ENCODE measurements around the gene TMEM37. TPM values are rescaled to one million over a fixed set of nuclear protein-coding genes. Genes with fewer than 3 reads are reported as not detected.
"Not testable (repeated sequence)": the region's sequence is repeated elsewhere in the genome, so short reads cannot be mapped to it uniquely, and the experiment has no call there.

Gene TMEM37, protein sequence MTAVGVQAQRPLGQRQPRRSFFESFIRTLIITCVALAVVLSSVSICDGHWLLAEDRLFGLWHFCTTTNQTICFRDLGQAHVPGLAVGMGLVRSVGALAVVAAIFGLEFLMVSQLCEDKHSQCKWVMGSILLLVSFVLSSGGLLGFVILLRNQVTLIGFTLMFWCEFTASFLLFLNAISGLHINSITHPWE
- polyA plus RNA-seq (ENCODE audit: insufficient read length in 12 of 12), result 10 to 100 TPM in 4 of 12 donors, 1 to 10 TPM in 7, not detected in 1; 4.8 to 34.7 (median 9.7) TPM
- long read RNA-seq, donor 1, transcript TMEM37-201 (2 exons, 1,688 nt), result major isoform, 43 of 43 reads
- long read RNA-seq, donor 1, partial matches to known transcripts, result 0 of 43 reads
- long read RNA-seq, donor 1, other reads (novel, unspliced or antisense), result 0 of 43 reads
- long read RNA-seq, donor 2, partial matches to known transcripts, result 0 of 4 reads
- long read RNA-seq, donor 2, other reads (novel, unspliced or antisense), result 0 of 4 reads
- long read RNA-seq, donor 3, partial matches to known transcripts, result 0 of 1 reads
- long read RNA-seq, donor 3, other reads (novel, unspliced or antisense), result 0 of 1 reads
- long read RNA-seq, donor 4, partial matches to known transcripts, result 0 of 3 reads
- long read RNA-seq, donor 4, other reads (novel, unspliced or antisense), result 0 of 3 reads
- long read RNA-seq, donor 5, transcript TMEM37-201 (2 exons, 1,688 nt), result major isoform, 13 of 13 reads
- long read RNA-seq, donor 5, partial matches to known transcripts, result 0 of 13 reads
- long read RNA-seq, donor 5, other reads (novel, unspliced or antisense), result 0 of 13 reads
- long read RNA-seq, donor 6, result 0 reads
- long read RNA-seq, donor 7, result 0 reads
- long read RNA-seq, donor 8, partial matches to known transcripts, result 7 of 11 reads
- long read RNA-seq, donor 8, other reads (novel, unspliced or antisense), result 0 of 11 reads
- long read RNA-seq, donor 9, transcript TMEM37-201 (2 exons, 1,688 nt), result major isoform, 6 of 6 reads
- long read RNA-seq, donor 9, partial matches to known transcripts, result 0 of 6 reads
- long read RNA-seq, donor 9, other reads (novel, unspliced or antisense), result 0 of 6 reads
- long read RNA-seq, donor 10, partial matches to known transcripts, result 0 of 4 reads
- long read RNA-seq, donor 10, other reads (novel, unspliced or antisense), result 0 of 4 reads
- long read RNA-seq, donor 11, partial matches to known transcripts, result 0 of 3 reads
- long read RNA-seq, donor 11, other reads (novel, unspliced or antisense), result 0 of 3 reads

DNA sequence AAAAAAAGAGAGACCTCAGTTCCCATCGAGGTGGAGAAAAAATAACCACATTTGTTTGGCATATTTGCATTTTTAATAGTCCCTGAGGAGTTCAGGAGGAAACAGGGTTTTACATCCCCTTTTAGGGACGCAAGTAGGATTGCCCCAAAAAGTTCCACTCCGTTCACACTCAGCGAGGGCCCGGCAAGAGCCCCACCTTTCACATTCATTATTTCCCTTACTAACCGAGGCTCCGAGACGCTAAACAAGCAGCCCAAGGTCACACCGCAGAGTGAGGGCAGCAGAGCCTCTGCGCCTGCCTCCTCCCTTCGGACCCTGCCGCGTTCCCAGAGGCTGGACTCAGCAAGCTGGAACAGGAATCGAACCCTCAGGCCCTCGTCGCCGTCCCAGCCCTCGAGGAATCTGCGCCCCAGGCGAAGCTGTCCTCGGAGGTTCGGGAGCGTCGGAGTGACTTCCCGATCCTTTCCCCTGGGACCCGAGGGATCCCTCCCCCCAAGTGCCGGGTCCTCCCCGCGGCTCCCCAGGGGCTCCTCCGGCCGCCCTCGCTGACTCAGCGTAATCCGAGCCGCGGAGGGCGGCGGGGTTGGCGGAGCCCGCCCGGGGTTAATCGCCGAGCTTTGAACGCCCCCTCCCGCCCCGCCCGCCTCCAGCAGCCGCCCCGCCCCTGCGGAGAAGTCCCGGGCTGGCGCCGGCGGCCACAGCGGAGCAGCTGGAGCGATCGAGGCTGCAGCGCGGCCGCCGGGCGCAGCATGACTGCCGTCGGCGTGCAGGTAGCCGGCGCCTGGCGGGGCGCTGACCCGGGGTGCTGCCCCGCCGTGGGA, at the start of gene TMEM37:
Gene TMEM37 (plus strand): TSS at position 700 of the 821 bp plus-strand sequence. CDS start 50 bp downstream, at position 750.
- peak; percentile 55 for DNase-seq

DNA sequence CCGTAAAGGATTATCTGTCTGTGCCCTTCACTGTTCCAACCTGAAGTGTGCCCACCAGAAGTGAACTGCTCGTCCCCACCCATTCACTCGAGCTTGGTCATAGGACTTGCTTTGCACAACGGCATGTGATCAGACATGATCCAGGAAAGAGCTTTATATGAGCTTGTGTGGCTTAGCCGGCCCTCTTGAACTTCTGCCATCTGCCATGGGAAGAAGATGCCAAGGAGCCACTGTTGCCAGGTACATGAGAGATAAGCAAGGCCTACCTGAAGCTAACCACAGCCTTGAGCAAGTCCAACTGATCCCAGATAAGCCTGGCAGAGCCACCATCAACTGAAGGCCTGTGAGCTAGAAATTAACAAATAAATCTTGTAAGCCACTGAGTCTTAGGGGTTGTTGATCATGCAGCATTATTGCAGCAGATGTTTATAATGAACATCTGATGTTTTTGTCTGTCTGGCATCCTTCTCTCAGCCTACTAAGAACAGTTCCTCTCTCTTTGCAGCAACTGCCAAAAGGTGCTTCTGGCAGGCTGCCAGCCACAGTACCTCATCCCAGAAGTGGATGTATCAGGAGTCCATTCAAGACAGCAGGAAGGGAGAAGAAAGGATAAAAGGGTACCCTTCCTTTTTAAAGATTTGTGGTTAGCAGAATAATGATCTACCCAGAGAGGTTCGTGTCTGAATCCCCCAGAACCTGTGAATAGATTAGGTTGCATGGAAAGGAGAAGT, 48.1 kb upstream of the TMEM37 start:
- DNase-seq, result no peak

DNA sequence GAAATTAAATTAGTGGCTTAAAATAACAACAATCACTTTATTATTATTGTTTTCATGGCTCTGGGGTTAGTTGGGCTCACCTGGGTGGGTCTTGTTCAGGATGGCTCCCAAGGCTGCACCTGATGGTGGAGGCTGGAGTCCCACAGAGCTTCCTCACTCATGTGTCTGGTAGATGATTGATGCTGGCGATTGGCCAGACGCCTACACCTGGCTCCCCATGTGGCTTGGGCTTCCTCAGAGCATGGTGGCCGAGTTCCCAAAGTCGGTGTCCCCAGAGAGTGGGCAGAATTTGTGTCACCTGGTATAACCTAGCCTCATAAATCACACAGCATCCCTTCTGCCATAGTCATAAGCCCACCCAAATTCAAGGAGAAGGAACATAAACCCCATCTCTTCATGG, 46.7 kb upstream of the TMEM37 start:
- no peak for DNase-seq

DNA sequence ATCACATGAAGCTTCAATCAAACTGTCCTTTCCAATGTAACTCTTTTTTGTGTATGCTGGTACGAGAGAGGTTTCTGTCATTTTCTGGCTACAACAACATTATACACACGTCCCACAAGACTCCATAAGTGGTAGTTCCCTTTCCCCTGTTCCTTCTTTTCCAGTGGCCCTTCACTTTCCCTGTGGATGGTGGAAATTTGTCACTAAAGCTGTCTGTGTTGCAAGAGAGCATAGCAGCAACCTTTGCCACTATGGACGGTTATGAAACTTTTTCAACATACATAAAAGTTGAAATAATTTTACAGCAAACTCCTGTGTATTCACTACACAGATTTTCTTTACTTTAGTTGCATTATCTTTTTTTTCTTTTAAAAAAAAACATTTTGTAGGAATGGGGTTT, 46.2 kb upstream of the TMEM37 start:
- no peak for DNase-seq

DNA sequence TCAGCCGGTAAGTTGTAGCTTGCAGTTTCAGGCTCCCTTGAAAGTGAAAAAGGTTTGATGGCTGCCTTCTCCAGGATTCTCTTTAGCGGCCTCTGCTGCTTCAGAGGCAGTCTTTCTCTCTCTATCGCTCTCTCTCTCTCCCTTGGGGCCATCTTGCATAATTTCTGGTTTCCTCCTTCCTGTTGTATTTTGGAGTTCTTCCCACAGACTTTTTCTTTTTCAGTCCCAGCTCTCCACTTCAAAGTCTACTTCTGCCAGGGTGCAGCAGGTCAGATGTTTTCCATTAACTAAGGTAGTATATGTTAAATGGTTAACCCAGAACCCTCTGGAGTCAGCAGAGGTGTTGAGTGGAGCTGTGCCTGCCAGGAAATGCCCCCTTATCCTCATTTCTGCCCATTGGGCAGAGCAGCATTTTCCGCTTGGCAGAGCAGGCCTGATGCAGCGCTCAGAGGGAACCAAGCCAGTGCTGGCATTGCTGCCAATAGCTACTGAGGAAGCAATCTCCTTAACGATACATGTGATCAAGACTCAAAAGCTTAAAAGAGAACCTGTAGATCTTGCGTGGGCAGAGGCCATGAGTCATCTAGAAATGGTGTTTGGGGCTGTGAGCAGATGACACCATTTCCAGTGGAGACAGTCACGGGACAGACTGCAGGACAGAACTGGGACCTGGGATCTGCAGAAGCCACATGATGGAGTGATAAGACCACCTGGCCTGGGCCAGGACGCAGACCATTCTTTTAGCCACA, 44.1 kb upstream of the TMEM37 start:
- DNase-seq, result peak; percentile 63

DNA sequence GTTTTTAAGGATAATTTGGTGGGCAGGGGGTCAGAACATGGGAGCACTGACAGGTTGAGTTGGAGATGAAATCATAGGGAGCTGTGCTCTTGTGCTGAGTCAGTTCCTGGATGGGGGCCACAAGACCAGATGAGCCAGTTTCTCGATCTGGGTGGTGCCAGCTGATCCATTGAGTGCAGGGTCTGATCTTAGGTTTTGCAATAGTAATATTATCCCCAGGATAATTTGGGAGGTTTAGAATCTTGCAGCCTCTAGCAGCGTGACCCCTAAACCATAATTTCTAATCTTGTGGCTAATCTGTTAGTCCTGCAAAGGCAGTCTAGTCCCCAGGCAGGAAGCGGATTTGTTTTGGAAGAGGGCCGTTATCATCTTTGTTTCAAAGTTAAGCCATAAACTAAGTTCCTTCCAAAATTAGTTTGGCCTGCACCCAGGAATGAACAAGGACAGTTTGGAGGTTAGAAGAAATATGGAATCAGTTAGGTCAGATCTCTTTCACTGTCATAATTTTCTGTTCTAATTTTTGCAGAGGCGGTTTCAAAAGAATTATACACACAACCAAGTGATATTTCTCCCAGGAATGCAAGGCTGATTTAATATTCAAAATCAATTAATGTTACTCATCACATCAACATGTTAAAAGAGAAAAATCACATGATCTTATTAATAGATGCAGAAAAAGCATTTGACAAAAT, 41.9 kb upstream of the TMEM37 start:
- DNase-seq, result peak; percentile 48

DNA sequence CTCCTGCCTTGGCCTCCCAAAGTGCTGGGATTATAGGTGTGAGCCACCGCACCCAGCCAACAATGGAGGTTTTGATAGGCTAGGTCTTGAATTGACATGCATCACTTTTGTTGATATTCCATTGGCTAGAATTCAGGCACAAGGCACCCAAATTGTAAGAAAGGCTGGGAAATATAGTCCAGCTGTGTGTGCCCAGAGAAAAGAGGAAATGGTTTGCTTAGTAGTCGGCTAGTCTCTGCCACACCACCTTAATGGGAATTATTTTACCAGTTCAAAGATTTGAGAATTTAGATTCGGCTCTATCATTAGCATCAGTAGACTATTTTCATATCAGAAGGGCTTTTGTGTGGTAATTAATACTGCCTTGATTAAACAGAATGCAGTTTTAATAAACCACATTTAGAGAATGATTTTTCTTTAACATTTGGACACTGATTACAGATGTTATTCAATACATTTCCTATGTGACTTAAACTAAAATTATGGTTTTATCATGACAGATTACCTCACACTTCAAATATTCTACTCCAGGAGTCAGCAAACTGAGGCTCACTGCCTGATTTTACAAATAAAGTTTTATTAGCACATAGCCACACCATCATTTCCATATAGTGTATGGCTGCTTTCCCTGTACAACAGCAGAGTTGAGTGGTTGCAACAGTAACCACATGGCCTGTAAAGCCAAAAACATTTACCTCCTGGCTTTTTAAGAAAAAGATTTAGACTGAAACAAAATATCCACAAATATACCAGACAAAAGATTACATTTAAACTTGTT, 37.5 kb upstream of the TMEM37 start:
- DNase-seq, result no peak

DNA sequence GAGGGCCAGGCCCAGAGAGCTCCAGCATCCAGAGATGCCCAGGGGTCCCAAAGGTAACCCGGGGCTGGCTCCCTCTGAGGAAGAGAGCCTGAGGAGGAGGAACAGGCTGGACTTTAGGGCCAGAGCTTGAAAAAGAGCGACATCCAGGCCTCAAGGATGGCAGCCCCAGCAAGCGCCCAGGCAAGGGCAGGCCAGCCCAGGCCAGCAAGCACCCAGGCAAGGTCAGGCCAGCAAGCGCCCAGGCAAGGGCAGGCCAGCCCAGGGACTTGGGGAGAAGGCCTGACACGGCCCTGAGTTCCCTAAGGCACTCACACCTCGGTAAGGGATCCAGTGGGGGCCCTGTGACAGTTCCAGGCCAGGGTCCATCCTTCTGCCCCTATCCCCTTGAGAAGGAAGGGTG, 34.5 kb upstream of the TMEM37 start:
- no peak for DNase-seq

DNA sequence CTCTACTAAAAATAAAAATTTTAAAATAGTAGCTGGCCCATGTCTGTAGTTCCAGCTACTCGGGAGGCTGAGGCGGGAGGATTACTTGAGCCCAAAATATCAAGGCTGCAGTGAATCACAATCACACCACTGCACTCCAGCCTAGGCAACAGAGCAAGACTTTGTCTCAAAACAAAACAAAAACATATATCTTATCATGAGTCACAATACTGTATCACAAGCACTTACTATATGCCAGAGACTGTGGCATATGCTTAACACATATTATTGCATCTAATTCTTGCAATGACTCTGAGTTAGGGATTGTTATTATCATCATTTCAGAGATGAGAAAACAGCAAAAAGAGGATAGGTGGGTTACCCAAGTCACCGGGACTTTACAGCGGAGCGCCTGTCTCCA, 29.5 kb upstream of the TMEM37 start:
- no peak for DNase-seq

DNA sequence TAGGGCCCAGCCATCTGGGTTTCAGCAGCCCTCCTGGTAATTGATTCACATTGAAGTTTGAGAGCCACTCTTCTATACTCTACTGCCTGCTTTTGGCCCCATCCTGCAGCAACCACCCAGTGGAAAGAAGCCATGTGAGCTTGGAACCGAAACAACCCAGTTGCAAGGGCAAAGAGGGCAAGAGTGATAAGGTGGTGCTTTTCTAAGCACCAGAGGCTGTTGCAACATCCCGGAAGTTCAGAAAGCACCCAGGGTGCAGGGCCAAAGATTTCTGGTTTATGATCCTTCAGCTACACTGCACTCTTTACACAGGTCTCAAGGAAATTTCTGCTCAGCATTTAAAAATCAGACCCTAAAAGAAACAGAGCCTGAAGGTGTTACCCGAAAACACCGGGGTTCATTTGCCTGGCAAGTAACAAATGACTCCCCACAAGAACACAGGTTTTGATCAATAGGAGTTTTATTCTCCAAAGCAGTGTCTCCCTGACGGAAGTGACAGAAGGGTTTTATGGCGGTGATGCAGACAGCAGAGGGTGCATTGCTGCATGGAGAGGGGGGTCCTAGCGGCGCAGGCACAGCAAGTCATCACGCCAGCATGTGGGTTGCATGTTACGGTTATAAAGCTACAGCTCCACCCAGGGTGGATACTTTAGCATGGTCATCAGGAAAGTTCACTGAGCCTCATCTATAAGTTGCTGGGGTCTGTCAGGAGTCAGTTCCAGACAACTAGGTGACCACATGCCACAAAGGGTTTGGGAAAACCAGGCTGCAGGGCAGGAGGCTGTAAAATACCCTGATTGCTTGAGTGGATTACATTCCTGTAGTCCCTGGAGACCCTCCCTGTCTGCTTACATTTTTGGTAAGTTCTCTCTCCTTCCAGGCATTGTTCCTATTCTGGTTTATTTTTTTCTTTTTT, 28.8 kb upstream of the TMEM37 start:
- DNase-seq, result no peak

DNA sequence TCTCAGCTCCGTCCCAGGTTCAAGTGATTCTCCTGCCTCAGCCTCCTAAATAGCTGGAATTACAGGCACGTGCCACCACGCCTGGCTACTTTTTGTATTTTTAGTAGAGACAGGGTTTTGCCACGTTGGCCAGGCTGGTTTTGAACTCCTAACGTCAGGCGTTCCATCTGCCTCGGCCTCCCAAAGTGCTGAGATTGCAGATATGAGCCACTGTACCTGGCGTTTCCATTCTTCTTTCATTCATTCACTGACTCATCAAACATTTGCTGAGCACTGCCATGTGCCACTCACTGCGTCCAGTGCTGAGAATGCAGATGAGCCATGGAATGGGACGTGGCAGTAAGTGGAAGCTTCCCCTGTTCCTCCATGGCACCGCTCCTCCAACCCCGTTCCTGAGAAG, 28.0 kb upstream of the TMEM37 start:
- DNase-seq, result not testable (repeated sequence)

DNA sequence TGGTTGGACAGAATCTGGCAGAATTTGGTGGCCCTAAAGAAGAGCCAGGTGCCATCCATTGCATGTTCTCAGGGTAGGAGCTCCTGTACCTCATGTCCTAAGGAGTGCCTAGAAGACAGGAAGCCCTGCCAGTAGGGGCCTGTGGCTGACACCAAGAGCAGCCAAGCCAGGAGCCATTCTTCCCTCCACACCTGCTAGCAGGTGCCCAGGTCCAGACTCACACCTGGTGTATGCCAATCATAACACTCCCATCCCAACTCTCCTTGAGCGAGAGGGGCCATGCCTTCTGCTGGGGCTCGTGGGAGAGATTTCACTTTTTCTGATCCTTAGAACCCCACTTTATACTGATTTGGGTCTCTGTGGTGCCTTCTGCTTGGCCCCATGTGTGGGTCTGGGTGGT, 26.5 kb upstream of the TMEM37 start:
- no peak for DNase-seq

DNA sequence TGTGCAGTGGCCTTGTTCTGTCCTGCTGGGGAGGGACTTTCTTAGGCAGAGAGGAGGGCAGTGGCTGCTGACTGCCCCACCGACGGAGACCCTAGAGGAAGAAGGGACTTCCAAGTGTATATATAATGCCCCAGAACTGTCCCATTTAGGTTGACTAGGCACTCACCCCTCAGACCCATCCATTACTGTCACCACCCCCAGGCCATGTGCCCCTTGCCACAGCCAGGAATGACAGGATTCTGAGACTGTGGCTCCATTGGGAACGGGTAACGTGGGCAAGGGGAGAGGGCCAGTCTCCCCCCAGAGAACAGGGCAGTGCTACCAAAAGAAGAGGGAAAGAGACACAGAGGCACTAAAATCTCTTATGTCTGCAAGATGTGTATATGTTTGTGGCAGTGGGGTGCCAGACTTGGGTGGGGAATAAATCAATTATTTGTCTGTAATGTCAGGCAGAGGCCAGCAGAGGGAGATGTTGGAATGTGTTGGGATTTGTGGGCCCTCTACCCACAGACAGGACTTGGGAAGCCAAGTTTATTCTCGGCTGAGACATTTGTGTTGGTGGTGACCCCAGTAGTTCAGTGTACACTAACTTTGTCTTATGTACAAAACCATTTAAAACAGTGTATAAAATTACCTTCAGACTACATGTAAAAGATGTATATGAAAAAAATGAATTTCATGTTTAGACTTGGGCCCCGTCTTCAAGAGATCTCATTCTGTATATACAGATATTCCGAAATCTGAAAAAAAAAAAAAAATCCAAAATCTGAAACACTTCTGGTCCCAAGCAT, 24.0 kb upstream of the TMEM37 start:
- peak; percentile 57 for DNase-seq

DNA sequence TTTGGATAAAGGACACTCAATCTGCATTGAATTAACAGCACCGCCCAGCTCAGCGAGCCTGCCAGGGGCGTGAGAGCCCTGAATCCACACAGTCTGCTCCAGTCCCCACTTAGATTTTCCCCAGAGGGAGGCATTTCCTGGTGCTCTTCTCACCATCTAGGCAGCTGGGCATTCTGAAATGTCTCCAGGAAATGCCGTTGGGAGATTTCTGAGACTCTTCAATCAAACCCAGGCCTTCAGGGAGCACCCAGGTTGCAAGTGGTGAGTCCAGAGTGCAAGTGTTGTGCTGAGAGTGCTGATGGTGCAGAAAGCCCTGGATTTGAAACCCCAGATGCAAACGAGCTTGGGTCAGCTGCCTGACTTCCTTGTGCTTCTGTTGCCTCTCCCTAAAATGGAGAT, 23.4 kb upstream of the TMEM37 start:
- peak; percentile 11 for DNase-seq

DNA sequence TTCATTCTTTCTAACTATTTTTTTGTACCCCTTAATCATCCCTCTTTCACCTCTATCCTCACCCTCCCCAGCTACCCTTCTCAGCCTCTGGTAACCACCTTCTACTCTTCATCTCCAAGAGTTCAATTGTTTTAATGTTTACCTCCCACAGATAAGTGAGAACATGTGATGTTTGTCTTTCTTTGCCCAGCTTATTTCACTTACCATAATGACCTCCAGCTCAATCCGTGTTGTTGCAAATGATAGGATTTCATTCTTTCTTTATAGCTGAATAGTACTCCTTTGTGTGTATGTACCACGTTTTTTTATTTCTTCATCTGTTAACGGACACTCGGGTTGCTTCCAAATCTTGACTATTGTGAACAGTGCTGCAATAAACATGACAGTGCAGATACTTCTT, 22.1 kb upstream of the TMEM37 start:
- no peak for DNase-seq

DNA sequence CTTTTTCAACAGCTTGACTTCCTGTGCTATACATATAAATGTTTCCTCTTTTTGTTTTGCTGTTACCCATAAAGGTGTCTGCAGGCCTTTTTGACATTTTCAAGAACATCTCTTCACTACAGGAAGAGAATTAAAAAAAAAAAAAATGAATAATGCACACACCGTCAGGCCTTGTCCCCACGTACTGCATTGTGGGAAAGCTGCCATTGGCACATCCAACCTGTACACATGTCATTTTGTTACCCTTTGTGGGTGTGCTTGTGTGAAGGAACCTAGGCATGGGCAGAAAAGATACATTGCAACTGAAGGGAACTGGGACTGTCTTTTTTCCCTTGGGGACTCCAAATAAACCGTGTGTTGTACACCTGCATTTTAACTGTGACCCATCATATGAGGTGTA, 16.8 kb upstream of the TMEM37 start:
- DNase-seq, result no peak

Data from muscle of arm (tissue), 14 donors.